Breast epithelium (tissue), 4 donors: ENCODE measurements around the gene THBS1. TPM values are rescaled to one million over a fixed set of nuclear protein-coding genes. Genes with fewer than 3 reads are reported as not detected.

Experiments used
- DNase-seq, 2 donors: peaks; one replicate each; pipeline ENCODE4 v3.0.0-alpha.2; 2019; ENCODE audit warnings: low spot score in 2 of 2
- H3K27ac ChIP-seq, 2 donors: fragments of 200-600 bp; sonication (generic) in 1 of 2; one replicate each; pipeline ENCODE4 v1.5.1; 2016 to 2019; ENCODE audit warnings: mild to moderate bottlenecking in 1 of 2
- H3K27me3 ChIP-seq, 2 donors: fragments of 200-600 bp; sonication (generic) in 1 of 2; one replicate each; pipeline versions ENCODE4 v1.5.1 to v1.6.0; 2017 to 2019; ENCODE audit warnings: control low read depth in 1 of 2, mild to moderate bottlenecking in 1 of 2
- H3K36me3 ChIP-seq: fragments of 200-600 bp; one replicate; pipeline ENCODE4 v1.5.1; 2019
- H3K4me1 ChIP-seq, 2 donors: fragments of 200-600 bp; sonication (generic); one replicate each; pipeline ENCODE4 v1.5.1; 2016 to 2019; ENCODE audit warnings: control low read depth in 1 of 2
- H3K4me3 ChIP-seq, 3 donors: fragments of 200-600 bp; sonication (generic); 1 replicate in 2 of 3; 2 replicates in 1 of 3; pipeline ENCODE4 v1.5.1; 2016 to 2019; ENCODE audit warnings: mild to moderate bottlenecking in 3 of 3, moderate library complexity in 2 of 3
- H3K9me3 ChIP-seq, 2 donors: fragments of 200-600 bp; sonication (generic) in 1 of 2; one replicate each; pipeline ENCODE4 v1.5.1; 2016 to 2019; ENCODE audit warnings: control low read depth in 1 of 2
- POLR2A ChIP-seq: fragments of 450-650 bp; IDR thresholded peaks from one replicate; pipeline ENCODE4 v1.6.1; 2016; ENCODE audit warnings: antibody characterized with exemption, mild to moderate bottlenecking, moderate library complexity
- POLR2AphosphoS5 ChIP-seq, 3 donors: sonication (generic); formaldehyde crosslinking; IDR thresholded peaks; one replicate each; pipeline ENCODE4 v1.6.1; 2017; ENCODE audit warnings: antibody characterized with exemption in 3 of 3
- intact Hi-C: fragments of 100-400 bp; cut with DNase I; formaldehyde crosslinking; loops from one replicate; pipeline ENCODE4 v1.15.1; 2023; ENCODE audit warnings: low total_unique reads
- total RNA-seq, 3 donors: library from RNA; depleted of rRNA; stranded (reverse); fragments of >200 nt; gene quantifications; one replicate each; pipeline ENCODE4 v1.1.0, GENCODE V29; 2016
- TF ChIP-seq, protein P1 (sequence below), 3 donors: fragments of 450-650 bp; IDR thresholded peaks; one replicate each; pipeline ENCODE4 v1.5.1; 2016 to 2017; ENCODE audit warnings: antibody characterized with exemption in 3 of 3, mild to moderate bottlenecking in 3 of 3, moderate library complexity in 3 of 3

Gene THBS1
- total RNA-seq = 100 to 1,000 TPM; 106 to 623 (median 386) TPM

DNA sequence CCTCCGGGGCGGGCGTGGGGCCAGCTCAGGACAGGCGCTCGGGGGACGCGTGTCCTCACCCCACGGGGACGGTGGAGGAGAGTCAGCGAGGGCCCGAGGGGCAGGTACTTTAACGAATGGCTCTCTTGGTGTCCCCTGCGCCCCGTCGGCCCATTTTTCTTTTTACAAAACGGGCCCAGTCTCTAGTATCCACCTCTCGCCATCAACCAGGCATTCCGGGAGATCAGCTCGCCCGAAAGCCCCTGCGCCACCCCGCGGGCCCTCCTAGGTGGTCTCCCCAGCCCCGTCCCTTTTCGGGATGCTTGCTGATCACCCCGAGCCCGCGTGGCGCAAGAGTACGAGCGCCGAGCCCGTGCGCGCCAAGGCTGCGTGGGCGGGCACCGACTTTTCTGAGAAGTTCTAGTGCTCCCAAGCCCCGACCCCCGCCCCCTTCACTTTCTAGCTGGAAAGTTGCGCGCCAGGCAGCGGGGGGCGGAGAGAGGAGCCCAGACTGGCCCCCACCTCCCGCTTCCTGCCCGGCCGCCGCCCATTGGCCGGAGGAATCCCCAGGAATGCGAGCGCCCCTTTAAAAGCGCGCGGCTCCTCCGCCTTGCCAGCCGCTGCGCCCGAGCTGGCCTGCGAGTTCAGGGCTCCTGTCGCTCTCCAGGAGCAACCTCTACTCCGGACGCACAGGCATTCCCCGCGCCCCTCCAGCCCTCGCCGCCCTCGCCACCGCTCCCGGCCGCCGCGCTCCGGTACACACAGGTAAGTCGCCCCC is at the start of gene THBS1:
THBS1 (plus strand) TSS at position 595 of the 757 bp plus-strand sequence. CDS start 779 bp downstream, outside the sequence.
- Histone ChIP-seq H3K36me3 (no peaks in the 10 kb centered on the region), H3K27ac (peak within 1 kb of the TSS; percentile 96), H3K4me1 (peaks cover under 1 to 3% of the 10 kb centered on the region in 2 donors), H3K4me3 (peak within 1 kb of the TSS; percentile 55 to 88 (median 71)), H3K27me3 (no peaks in the 10 kb centered on the region), H3K9me3 (no peaks in the 10 kb centered on the region)
- TF ChIP-seq POLR2AphosphoS5 (IDR thresholded peaks at IDR 0.05) (peak; percentile 93 to 97 (median 96)), POLR2A (peak; percentile 88)
- TF ChIP-seq, protein P1, sequence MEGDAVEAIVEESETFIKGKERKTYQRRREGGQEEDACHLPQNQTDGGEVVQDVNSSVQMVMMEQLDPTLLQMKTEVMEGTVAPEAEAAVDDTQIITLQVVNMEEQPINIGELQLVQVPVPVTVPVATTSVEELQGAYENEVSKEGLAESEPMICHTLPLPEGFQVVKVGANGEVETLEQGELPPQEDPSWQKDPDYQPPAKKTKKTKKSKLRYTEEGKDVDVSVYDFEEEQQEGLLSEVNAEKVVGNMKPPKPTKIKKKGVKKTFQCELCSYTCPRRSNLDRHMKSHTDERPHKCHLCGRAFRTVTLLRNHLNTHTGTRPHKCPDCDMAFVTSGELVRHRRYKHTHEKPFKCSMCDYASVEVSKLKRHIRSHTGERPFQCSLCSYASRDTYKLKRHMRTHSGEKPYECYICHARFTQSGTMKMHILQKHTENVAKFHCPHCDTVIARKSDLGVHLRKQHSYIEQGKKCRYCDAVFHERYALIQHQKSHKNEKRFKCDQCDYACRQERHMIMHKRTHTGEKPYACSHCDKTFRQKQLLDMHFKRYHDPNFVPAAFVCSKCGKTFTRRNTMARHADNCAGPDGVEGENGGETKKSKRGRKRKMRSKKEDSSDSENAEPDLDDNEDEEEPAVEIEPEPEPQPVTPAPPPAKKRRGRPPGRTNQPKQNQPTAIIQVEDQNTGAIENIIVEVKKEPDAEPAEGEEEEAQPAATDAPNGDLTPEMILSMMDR (IDR thresholded peaks at IDR 0.05) = peak in 1 of 3 donors; percentile 11
- DNase-seq = peak; percentile 82 to 94
- intact Hi-C loops = loop anchor here (5.0 kb wide), 1 partner anchor 408 kb away; no protein-coding TSS in a partner anchor

DNA sequence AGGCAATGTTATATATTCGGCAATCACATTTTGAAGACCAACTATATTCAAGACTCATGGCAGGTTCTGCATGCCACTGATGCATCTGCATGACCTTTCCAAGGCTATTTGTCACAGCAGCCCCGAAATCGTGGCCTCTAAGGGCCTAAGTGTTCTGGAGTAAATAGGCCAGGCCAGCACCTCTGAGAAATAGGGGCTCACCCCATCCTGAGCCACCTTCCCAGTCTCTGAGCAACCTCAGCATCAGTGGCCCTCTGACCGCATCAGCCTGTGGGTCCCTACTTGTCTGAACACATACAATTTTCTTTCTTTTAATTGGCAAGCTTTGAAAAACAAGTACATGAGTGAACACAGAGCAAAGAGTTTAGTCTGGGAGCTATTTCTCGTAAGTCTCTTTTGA is 45.9 kb upstream of the THBS1 start:
- Histone ChIP-seq H3K4me3 (no peak overlapping the region), H3K9me3 (no peaks in the 10 kb centered on the region), H3K36me3 (no peaks in the 10 kb centered on the region), H3K27ac (peak overlapping the region; percentile 64 to 72), H3K27me3 (no peaks in the 10 kb centered on the region), H3K4me1 (peaks cover 6 to 9% of the 10 kb centered on the region in 2 donors)
- no peak for TF ChIP-seq POLR2A
- TF ChIP-seq, protein P1 (IDR thresholded peaks at IDR 0.05) = no peak
- no peak for TF ChIP-seq POLR2AphosphoS5 (IDR thresholded peaks at IDR 0.05)
- DNase-seq = no peak
- intact Hi-C loops = no loop called here

DNA sequence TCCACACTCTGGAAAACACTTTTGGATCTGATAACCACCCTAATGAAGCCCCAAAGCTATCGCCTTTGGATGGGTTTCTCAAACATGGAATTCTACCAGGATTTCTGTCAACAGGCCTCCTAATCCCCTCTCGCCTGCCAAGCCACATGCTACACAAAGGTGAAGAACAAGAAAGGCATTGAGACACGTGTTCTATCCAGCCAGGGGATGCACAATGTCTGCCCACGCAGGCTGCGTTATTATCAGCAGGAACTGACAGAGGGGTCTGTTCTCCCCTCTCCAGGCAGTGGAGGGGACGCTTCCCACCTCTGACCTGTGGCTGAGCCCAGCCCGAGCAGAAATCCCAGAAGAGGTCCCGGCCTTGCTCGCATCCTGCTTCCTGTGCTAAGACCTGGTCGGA is 45.4 kb upstream of the THBS1 start:
- H3K27me3 ChIP-seq = no peaks in the 10 kb centered on the region
- H3K4me1 ChIP-seq = peaks cover 4 to 9% of the 10 kb centered on the region in 2 donors
- TF ChIP-seq POLR2AphosphoS5 (IDR thresholded peaks at IDR 0.05) = no peak
- TF ChIP-seq, protein P1 (IDR thresholded peaks at IDR 0.05) = no peak
- peak overlapping the region; percentile 64 to 72 for H3K27ac ChIP-seq
- DNase-seq = peak in 1 of 2 donors; percentile 59
- H3K9me3 ChIP-seq = no peaks in the 10 kb centered on the region
- no peaks in the 10 kb centered on the region for H3K36me3 ChIP-seq
- intact Hi-C loops = no loop called here
- no peak overlapping the region for H3K4me3 ChIP-seq

DNA sequence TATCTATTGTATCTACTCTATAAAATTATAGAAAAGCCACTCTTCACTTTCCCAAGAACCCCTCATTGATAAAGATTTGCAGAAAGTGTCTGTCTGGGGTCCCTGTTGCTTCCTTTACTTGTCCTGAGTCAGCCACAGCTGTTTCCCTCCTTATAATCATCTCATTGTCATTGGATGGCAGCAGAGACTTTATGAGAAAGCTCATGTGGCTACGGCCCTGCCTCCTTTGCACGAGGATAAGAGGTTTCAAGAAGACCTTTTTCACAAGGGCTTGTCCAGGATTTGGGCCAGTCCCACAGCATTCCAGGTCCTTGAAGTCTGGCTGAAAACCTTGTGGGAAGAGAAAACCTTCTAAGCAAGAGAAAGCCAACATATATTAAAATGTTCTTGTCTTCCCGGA is 41.9 kb upstream of the THBS1 start:
- no peak for DNase-seq
- peak overlapping the region; percentile 10 to 72 for H3K27ac ChIP-seq
- TF ChIP-seq POLR2A = no peak
- TF ChIP-seq, protein P1 (IDR thresholded peaks at IDR 0.05) = no peak
- TF ChIP-seq POLR2AphosphoS5 (IDR thresholded peaks at IDR 0.05) = no peak
- H3K27me3 ChIP-seq = no peaks in the 10 kb centered on the region
- H3K9me3 ChIP-seq = no peaks in the 10 kb centered on the region
- intact Hi-C loops = no loop called here
- peaks cover 0 to 5% of the 10 kb centered on the region in 2 donors for H3K4me1 ChIP-seq
- no peaks in the 10 kb centered on the region for H3K36me3 ChIP-seq
- no peak overlapping the region for H3K4me3 ChIP-seq

- H3K4me1 ChIP-seq = peaks cover 0 to 5% of the 10 kb centered on the region in 2 donors
- no peak overlapping the region for H3K4me3 ChIP-seq
- intact Hi-C loops = no loop called here
- H3K36me3 ChIP-seq = no peaks in the 10 kb centered on the region
- H3K9me3 ChIP-seq = no peaks in the 10 kb centered on the region
- H3K27ac ChIP-seq = peak overlapping the region; percentile 40 to 72
- TF ChIP-seq, protein P1 (IDR thresholded peaks at IDR 0.05) = no peak
- TF ChIP-seq POLR2AphosphoS5 (IDR thresholded peaks at IDR 0.05) (no peak), POLR2A (no peak)
- no peaks in the 10 kb centered on the region for H3K27me3 ChIP-seq
- peak in 1 of 2 donors; percentile 71 for DNase-seq
These were observed 41.4 kb upstream of the THBS1 start for GRCh38 chr15:39539466-39539865.
